ENCODE measurements around the gene PSME1. TPM values are rescaled to one million over a fixed set of nuclear protein-coding genes. Genes with fewer than 3 reads are reported as not detected.

Gene PSME1
- total RNA-seq, 1 donor from 2014 or later = 423 TPM

DNA sequence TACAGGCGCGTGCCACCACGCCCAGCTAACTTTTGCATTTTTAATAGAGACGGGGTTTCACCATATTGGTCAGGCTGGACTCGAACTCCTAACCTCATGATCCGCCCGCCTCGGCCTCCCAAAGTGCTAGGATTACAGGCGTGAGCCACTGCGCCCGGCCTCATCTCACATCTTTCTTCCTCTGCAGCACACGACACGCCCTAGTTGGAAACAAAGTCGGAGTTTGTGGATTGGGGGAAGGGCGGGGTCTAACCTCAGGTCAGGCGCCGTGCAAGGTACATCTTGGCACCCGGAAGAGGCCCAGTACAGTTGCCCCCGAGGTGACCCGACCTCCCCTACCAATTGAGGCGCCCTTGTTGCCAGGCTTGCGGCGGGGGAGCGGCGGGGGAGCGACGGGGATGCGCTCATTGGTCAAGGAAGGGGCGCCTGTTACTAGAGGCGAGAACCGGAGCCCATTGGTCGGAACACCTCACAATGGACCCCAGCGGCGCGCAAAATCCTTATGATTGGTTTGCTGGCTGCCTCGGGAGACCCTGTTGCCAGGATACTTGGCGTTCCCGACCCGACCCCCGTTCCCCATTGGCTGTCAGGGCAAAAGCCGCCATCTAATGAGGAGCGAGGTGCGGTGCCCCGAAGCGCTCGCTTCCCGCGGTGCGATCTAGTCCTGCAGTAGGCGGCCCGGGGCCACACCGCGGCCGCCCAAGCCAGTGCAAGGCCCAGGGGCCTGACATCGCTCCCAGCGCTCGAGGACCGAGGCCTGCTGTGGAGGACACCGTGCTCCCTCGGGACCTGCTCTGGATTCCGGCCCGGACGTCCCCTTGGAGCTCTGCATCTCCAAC, 35.6 kb downstream of the PSME1 start, which contains the start of gene REC8:
TSS of gene REC8 (plus strand) at position 659 of the 839 bp plus-strand sequence. CDS start 473 bp downstream, outside the sequence.
- no peak for DNase-seq (ENCODE audit: low read depth)

GRCh38 chr14:24172261-24172860, 36.4 kb downstream of the PSME1 start:
- no peak for DNase-seq (ENCODE audit: low read depth)

GRCh38 chr14:24172871-24173281, 36.9 kb downstream of the PSME1 start:
- DNase-seq (ENCODE audit: low read depth) = peak; percentile 38

DNA sequence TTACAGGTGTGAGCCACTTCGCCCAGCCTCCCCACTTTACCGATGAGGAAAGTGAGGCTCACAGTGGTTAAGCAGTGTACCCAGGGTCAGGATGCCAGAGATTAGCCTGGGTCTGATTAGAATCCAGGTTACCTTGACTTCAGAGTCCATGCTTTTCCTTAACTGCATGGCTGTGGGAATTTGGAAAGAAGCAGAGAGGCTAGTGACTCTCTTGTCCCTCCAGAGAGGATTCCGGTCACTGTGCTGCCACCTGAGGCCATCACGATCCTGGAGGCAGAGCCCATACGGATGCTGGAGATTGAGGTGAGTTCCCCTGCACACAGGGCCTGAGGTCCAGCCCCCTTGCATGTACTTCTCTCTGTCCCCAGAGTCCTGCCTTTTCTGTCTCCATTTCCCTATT, 40.6 kb downstream of the PSME1 start:
- no peak for DNase-seq (ENCODE audit: low read depth)

- no peak for DNase-seq (ENCODE audit: low read depth)
Measured at GRCh38 chr14:24177041-24177825, 41.2 kb downstream of the PSME1 start.

DNA sequence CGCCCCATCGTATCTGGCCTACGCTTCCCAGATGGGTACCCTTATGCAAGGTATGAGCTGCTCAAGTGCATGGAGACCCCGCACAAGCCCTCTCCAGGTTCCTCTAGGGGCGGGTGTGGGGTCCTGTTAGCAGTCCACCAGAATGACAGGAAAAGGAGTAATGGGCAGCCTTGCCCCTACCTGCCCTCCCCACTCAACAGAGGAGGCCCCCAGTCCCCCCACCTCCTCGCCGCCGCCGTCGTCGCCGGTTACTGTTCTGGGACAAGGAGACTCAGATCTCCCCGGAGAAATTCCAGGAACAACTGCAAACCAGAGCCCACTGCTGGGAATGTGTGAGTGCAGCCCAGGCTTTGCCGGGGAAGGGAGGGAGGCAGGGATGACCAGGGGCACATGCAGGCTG, 41.9 kb downstream of the PSME1 start:
- no peak for DNase-seq (ENCODE audit: low read depth)

- peak; percentile 22 for DNase-seq (ENCODE audit: low read depth)
Measured at GRCh38 chr14:24178399-24179178, 42.6 kb downstream of the PSME1 start.

- peak; percentile 83 for DNase-seq (ENCODE audit: low read depth)
Measured at GRCh38 chr14:24179294-24179960, 43.4 kb downstream of the PSME1 start.

DNA sequence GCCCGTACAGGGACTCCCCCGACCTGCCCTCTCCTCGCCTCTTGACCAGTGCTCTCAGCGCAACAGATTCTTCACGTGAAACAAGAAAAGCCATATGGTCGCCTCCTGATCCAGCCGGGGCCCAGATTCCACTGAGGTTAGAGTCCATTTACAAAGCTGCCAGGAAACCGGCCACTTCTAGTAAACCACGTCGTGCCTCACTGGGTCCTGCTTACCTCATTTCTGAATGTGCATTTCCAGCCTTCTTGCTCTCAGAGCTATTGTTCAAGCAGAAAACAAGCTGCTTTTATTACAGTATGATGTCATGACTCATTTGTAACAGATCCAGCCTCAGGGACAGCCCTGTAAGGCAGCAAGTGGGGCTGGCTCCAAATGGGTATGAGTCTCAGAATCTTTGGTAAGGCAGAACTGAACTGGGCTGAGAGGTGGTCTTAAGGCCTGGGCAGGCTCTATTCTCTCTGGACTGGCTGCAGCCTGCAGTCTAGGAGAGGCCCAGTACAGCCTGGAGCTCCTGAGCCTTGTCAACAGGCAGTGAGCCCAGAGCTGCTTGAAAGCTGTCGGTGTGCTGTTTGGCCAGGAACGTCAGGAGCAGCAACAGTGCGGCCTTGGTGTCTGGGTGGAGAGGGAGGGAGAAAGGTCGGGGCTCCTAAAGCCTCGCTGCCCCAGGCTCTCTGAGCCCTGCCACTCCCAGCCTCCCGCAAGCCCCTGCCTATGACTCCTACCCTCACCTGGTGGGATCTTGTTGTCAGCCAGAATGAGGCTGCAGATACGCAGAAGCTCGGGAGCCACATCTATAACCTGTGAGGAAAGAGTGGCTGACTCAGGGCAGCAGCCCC, 44.2 kb downstream of the PSME1 start:
- peak; percentile 78 for DNase-seq (ENCODE audit: low read depth)

DNA sequence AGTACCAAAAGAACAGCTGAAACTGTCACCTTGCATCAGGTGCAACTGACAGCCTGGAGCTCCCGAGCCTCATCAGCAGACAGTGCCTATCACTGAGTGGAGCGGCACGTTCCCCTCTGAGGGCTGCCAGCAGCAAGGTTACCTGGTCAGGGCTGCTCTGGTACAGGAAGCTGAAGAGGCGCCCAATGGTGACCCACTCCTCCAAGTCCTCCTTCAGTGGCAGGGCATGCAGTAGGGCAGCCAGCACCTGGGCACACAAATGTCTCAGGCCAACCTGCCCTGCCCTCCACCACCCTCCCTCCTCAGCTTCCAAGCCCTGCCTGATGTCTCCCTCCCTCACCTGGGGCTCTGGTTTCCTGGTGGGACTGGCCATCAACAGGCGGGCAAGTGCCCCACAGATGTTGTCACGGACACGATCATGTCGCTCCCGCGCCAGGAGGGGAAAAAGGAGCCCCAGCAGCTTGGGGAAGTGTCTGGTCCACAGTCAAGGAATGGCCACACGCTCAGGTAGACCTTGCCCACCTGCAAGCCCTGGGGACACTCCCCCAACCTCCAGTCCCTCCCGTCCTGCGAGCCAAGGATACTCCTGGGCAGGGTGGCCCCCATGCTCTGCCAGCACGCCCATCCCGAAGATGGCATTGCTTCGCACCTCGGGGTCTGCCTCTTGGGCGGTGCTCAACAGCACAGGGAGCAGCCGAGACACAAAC, 45.5 kb downstream of the PSME1 start:
- DNase-seq (ENCODE audit: low read depth) = no peak

- DNase-seq (ENCODE audit: low read depth) = no peak
Measured at GRCh38 chr14:24182110-24182882, 46.3 kb downstream of the PSME1 start.

GRCh38 chr14:24183014-24183481, 47.1 kb downstream of the PSME1 start:
- DNase-seq (ENCODE audit: low read depth) = no peak

- DNase-seq (ENCODE audit: low read depth) = no peak
Measured at GRCh38 chr14:24184104-24184970, 48.3 kb downstream of the PSME1 start.

- DNase-seq (ENCODE audit: low read depth) = no peak
Measured at GRCh38 chr14:24185026-24185425, 49.0 kb downstream of the PSME1 start.

- no peak for DNase-seq (ENCODE audit: low read depth)
Measured at GRCh38 chr14:24185741-24186140, 49.7 kb downstream of the PSME1 start.

DNA sequence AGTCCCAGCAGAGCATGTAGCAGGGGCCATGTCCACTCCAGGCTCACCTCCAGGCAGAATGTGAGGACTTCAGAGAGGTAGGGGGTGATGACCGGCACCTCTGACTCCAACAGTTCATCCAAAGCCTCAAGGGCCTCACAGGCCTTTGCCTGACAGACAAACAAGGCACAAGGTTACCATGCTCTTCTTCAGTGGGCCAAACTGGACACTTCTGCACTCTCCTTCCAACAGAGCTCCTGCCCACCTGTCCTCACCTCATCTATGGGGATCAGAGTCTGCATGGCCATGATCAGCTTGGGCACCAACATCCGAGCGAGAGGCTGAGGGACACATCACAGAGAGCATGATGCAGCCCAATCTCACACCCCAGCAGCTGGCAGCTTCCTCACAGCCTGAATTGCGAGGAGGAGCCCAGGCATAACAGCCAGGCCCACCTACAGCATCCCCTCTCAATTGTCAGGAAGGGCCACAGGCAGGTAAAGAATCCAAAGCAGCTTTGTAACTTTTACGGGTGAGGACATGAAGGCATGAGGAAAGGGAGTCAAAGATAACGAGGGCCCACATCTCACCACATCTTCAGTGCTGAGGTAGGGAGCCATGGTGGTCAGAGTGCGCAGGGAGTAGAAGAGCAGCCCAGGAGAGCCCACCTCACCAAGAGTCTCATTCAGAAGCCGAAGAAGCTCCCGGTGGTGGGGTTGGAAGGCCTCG, 51.0 kb downstream of the PSME1 start:
- DNase-seq (ENCODE audit: low read depth) = no peak

Measured in myocyte (in vitro differentiated cells).